Naive B cell (primary cell): ENCODE data around the gene RTKN. TPM values are rescaled to one million over a fixed set of nuclear protein-coding genes. Genes with fewer than 3 reads are reported as not detected.

Experiments used
- ATAC-seq, 2 donors: fragments of 150-1000 bp; cut with Tn5 transposase; 2 replicates each; pipeline ENCODE4 v1.10.0; 2021; ENCODE audit warnings: low read depth in 2 of 2, mild to moderate bottlenecking in 2 of 2, moderate library complexity in 2 of 2
- DNase-seq: peaks from one replicate; pipeline ENCODE4 v3.0.0; 2022
- H3K27ac Mint-ChIP-seq, 6 donors: one replicate each; pipeline ENCODE4 v1.8.0; 2020 to 2022; ENCODE audit warnings: mild to moderate bottlenecking in 6 of 6, mixed read lengths in 6 of 6, moderate library complexity in 5 of 6, inconsistent platforms in 2 of 6
- H3K27me3 Mint-ChIP-seq, 3 donors: one replicate each; pipeline ENCODE4 v1.8.0; 2021 to 2022; ENCODE audit warnings: mixed read lengths in 3 of 3, mild to moderate bottlenecking in 1 of 3
- H3K36me3 Mint-ChIP-seq, 2 donors: one replicate each; pipeline ENCODE4 v1.8.0; 2020 to 2022; ENCODE audit warnings: mixed read lengths in 2 of 2, inconsistent platforms in 1 of 2, mild to moderate bottlenecking in 1 of 2
- H3K4me1 Mint-ChIP-seq, 3 donors: one replicate each; pipeline ENCODE4 v1.8.0; 2020 to 2022; ENCODE audit warnings: mixed read lengths in 3 of 3, inconsistent platforms in 1 of 3, mild to moderate bottlenecking in 1 of 3, moderate library complexity in 1 of 3
- H3K4me3 Mint-ChIP-seq, 8 donors: one replicate each; pipeline ENCODE4 v1.8.0; 2020 to 2022; ENCODE audit warnings: mild to moderate bottlenecking in 8 of 8, mixed read lengths in 8 of 8, moderate library complexity in 8 of 8, inconsistent platforms in 2 of 8
- H3K9me3 Mint-ChIP-seq, 7 donors: one replicate each; pipeline ENCODE4 v1.8.0; 2020 to 2022; ENCODE audit warnings: mixed read lengths in 7 of 7, mild to moderate bottlenecking in 5 of 7, inconsistent platforms in 2 of 7, moderate library complexity in 1 of 7
- polyA plus RNA-seq, 6 donors: library from polyadenylated mRNA; unstranded; fragments of 300-500 nt; fragmentation: Illumina TruSeq; gene quantifications; one replicate each; pipeline ENCODE4 v1.2.3, GENCODE V29; 2021; ENCODE audit warnings: low read depth in 6 of 6

RTKN gene
- polyA plus RNA-seq, 6 donors from 2014 or later = 0.97 to 2.1 (median 1.7) TPM; not detected in 1

GRCh38 chr2:74387346-74387745, 54.4 kb downstream of the RTKN start:
- Mint-ChIP-seq H3K36me3 (no peaks in the 10 kb centered on the region), H3K4me3 (no peak overlapping the region), H3K27ac (no peak overlapping the region), H3K9me3 (no peaks in the 10 kb centered on the region), H3K27me3 (no peaks in the 10 kb centered on the region), H3K4me1 (peaks cover 5 to 8% (median 7%) of the 10 kb centered on the region in 3 donors)
- no peak for ATAC-seq
- DNase-seq = no peak

- ATAC-seq (no peak), DNase-seq (no peak)
- no peaks in the 10 kb centered on the region for H3K9me3 Mint-ChIP-seq
Observed at GRCh38 chr2:74385396-74385795, 56.3 kb downstream of the RTKN start.

GRCh38 chr2:74384051-74384450, 57.7 kb downstream of the RTKN start:
- peaks cover 21 to 26% (median 22%) of the 10 kb centered on the region in 3 donors for H3K4me1 Mint-ChIP-seq
- H3K36me3 Mint-ChIP-seq = no peaks in the 10 kb centered on the region
- H3K27me3 Mint-ChIP-seq = no peaks in the 10 kb centered on the region
- H3K9me3 Mint-ChIP-seq = no peaks in the 10 kb centered on the region
- no peak for DNase-seq
- no peak for ATAC-seq
- no peak overlapping the region for H3K4me3 Mint-ChIP-seq
- peak overlapping the region in 1 of 6 donors; percentile 49 for H3K27ac Mint-ChIP-seq

More at GRCh38 chr2:74385396-74385795, 56.3 kb downstream of the RTKN start:
- H3K4me1 Mint-ChIP-seq = peaks cover 12 to 18% (median 15%) of the 10 kb centered on the region in 3 donors
- no peaks in the 10 kb centered on the region for H3K27me3 Mint-ChIP-seq
- H3K4me3 Mint-ChIP-seq = no peak overlapping the region
- H3K36me3 Mint-ChIP-seq = no peaks in the 10 kb centered on the region
- H3K27ac Mint-ChIP-seq = no peak overlapping the region

GRCh38 chr2:74383254-74383653, 58.5 kb downstream of the RTKN start:
- Mint-ChIP-seq H3K9me3 (no peaks in the 10 kb centered on the region), H3K36me3 (peaks cover 0 to 4% of the 10 kb centered on the region in 2 donors), H3K27ac (peak overlapping the region in 1 of 6 donors; percentile 2), H3K27me3 (no peaks in the 10 kb centered on the region), H3K4me1 (peaks cover 26 to 31% (median 29%) of the 10 kb centered on the region in 3 donors), H3K4me3 (no peak overlapping the region)
- no peak for ATAC-seq
- no peak for DNase-seq

GRCh38 chr2:74381751-74382150, 60.0 kb downstream of the RTKN start:
- DNase-seq = no peak
- H3K4me1 Mint-ChIP-seq = peaks cover 26 to 35% (median 30%) of the 10 kb centered on the region in 3 donors
- peak overlapping the region in 3 of 6 donors; percentile 21 to 97 (median 28) for H3K27ac Mint-ChIP-seq
- no peaks in the 10 kb centered on the region for H3K27me3 Mint-ChIP-seq
- peaks cover 0 to 19% of the 10 kb centered on the region in 2 donors for H3K36me3 Mint-ChIP-seq
- no peaks in the 10 kb centered on the region for H3K9me3 Mint-ChIP-seq
- peak overlapping the region in 1 of 8 donors; percentile 26 for H3K4me3 Mint-ChIP-seq
- ATAC-seq = no peak

GRCh38 chr2:74379851-74380789, 61.6 kb downstream of the RTKN start, which contains the start of gene DCTN1:
Gene DCTN1 (minus strand): TSS chr2:74380311. CDS start chr2:74380037, 274 bp downstream.
- Mint-ChIP-seq H3K36me3 (peaks cover 0 to 19% of the 10 kb centered on the region in 2 donors), H3K4me3 (peak within 1 kb of the TSS; percentile 11 to 82 (median 29)), H3K27me3 (no peaks in the 10 kb centered on the region), H3K4me1 (peaks cover 35 to 44% (median 35%) of the 10 kb centered on the region in 3 donors), H3K27ac (peak within 1 kb of the TSS in 4 of 6 donors; percentile 15 to 94 (median 59)), H3K9me3 (no peaks in the 10 kb centered on the region)
- ATAC-seq (peak in 1 of 2 donors; percentile 30), DNase-seq (no peak)

- Mint-ChIP-seq H3K4me3 (no peak overlapping the region), H3K27ac (no peak overlapping the region), H3K4me1 (peaks cover 37 to 47% (median 40%) of the 10 kb centered on the region in 3 donors), H3K9me3 (no peaks in the 10 kb centered on the region), H3K36me3 (peaks cover 0 to 19% of the 10 kb centered on the region in 2 donors), H3K27me3 (no peaks in the 10 kb centered on the region)
- DNase-seq (no peak), ATAC-seq (no peak)
Observed at GRCh38 chr2:74378007-74378406, 63.7 kb downstream of the RTKN start.

GRCh38 chr2:74375838-74376237, 65.9 kb downstream of the RTKN start:
- no peaks in the 10 kb centered on the region for H3K9me3 Mint-ChIP-seq
- H3K27ac Mint-ChIP-seq = peak overlapping the region in 1 of 6 donors; percentile 88
- H3K4me1 Mint-ChIP-seq = peaks cover 26 to 41% (median 30%) of the 10 kb centered on the region in 3 donors
- ATAC-seq (no peak), DNase-seq (no peak)
- no peaks in the 10 kb centered on the region for H3K27me3 Mint-ChIP-seq
- H3K36me3 Mint-ChIP-seq = peaks cover 0 to 27% of the 10 kb centered on the region in 2 donors
- H3K4me3 Mint-ChIP-seq = no peak overlapping the region

Other genes starting within 250 kb of the RTKN start
- 1 to 10 TPM; 1.4 to 8.0 (median 4.6) TPM for gene MTHFD2, start 243.3 kb downstream of the RTKN start, polyA plus RNA-seq
- under 1 TPM in 3 of 6 donors, not detected in 3; 0.44 to 0.82 (median 0.70) TPM for gene SLC4A5, start 98.5 kb downstream of the RTKN start, polyA plus RNA-seq
- gene DCTN1, start 61.6 kb downstream of the RTKN start, polyA plus RNA-seq = 10 to 100 TPM; 43.0 to 91.1 (median 60.2) TPM
- 1 to 10 TPM; 3.7 to 8.8 (median 7.6) TPM for gene C2orf81, start 20.3 kb downstream of the RTKN start, polyA plus RNA-seq
- gene WDR54, start 20.2 kb downstream of the RTKN start, polyA plus RNA-seq = 10 to 100 TPM; 40.8 to 79.4 (median 47.8) TPM
- gene INO80B, start 13.2 kb upstream of the RTKN start, polyA plus RNA-seq = 10 to 100 TPM in 2 of 6 donors, 1 to 10 TPM in 4; 5.5 to 16.5 (median 8.3) TPM
- gene WBP1, start 16.5 kb upstream of the RTKN start, polyA plus RNA-seq = 10 to 100 TPM; 30.0 to 46.1 (median 41.3) TPM
- 10 to 100 TPM; 26.6 to 42.1 (median 34.5) TPM for gene MOGS, start 23.4 kb upstream of the RTKN start, polyA plus RNA-seq
- gene MRPL53, start 30.7 kb upstream of the RTKN start, polyA plus RNA-seq = 100 to 1,000 TPM in 5 of 6 donors, 10 to 100 TPM in 1; 76.6 to 172 (median 136) TPM
- gene CCDC142, start 41.1 kb upstream of the RTKN start, polyA plus RNA-seq = 10 to 100 TPM in 4 of 6 donors, 1 to 10 TPM in 2; 5.9 to 25.9 (median 12.0) TPM
- gene TTC31, start 41.1 kb upstream of the RTKN start, polyA plus RNA-seq = 10 to 100 TPM; 20.7 to 31.8 (median 25.6) TPM
- not detected for gene LBX2, start 57.7 kb upstream of the RTKN start, polyA plus RNA-seq
- 10 to 100 TPM in 5 of 6 donors, 1 to 10 TPM in 1; 8.9 to 17.0 (median 14.1) TPM for gene PCGF1, start 65.8 kb upstream of the RTKN start, polyA plus RNA-seq
- not detected for gene TLX2, start 72.5 kb upstream of the RTKN start, polyA plus RNA-seq
- not detected for gene DQX1, start 84.3 kb upstream of the RTKN start, polyA plus RNA-seq
- 100 to 1,000 TPM in 3 of 6 donors, 10 to 100 TPM in 3; 83.3 to 155 (median 99.9) TPM for gene AUP1, start 87.8 kb upstream of the RTKN start, polyA plus RNA-seq
- gene HTRA2, start 88.0 kb upstream of the RTKN start, polyA plus RNA-seq = 10 to 100 TPM; 33.0 to 52.0 (median 44.7) TPM
- under 1 TPM in 2 of 6 donors, not detected in 4; 0.25 to 0.29 TPM for gene LOXL3, start 112.0 kb upstream of the RTKN start, polyA plus RNA-seq
- 10 to 100 TPM; 21.2 to 44.1 (median 34.3) TPM for gene DOK1, start 112.8 kb upstream of the RTKN start, polyA plus RNA-seq
- not detected for gene M1AP, start 206.4 kb upstream of the RTKN start, polyA plus RNA-seq
- gene SEMA4F, start 212.3 kb upstream of the RTKN start, polyA plus RNA-seq = 1 to 10 TPM; 4.3 to 8.5 (median 5.4) TPM